Stimulated activated CD4-positive, alpha-beta T cell treated with anti-CD3 and anti-CD28 coated beads, TNF-alpha, amount 100 ng/mL, for 1 hour (primary cell): ENCODE measurements around the gene USP8.
"Not testable (repeated sequence)": the region's sequence is repeated elsewhere in the genome, so short reads cannot be mapped to it uniquely, and the experiment has no call there.

Experiments
- DNase-seq, 3 donors: peaks; one replicate each; pipeline ENCODE4 v3.0.0-alpha.2; 2020; ENCODE audit warnings: low read depth in 3 of 3, low spot score in 1 of 3

The USP8 gene

DNA sequence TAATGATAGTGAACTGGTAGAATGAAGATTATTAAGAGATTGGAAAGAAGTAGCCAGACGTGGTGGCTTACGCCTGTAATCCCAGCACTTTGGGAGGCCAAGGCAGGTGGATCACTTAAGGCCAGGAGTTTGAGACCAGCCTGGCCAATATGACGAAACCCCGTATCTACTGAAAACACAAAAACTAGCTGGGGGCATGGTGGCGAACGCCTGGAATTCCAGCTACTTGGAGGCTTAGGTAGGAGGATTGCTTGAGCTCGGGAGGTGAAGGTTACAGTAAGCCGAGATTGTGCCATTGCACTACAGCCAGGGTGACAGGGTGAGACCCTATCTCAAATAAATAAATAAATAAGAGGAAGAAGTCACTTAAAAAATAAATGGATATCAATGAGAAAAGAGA lies 14.0 kb downstream of the USP8 start:
- no peak for DNase-seq

DNA sequence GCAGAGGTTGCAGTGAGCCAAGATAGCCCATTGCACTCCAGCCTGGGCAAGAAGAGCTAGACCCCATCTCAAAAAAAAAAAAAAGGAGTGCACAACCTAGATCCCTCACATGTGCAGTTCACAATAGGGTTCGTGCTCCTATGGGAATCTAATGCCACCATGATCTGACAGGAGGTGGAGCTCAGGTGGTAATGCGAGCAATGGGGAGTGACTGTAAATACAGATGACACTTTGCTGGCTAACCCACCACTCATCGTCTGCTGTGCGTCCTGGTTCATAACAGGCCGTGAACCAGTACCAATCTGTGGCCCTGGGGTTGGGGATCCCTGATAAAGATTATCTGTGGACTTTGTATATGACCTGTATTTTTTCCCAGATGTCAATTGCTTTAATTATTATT lies 16.7 kb downstream of the USP8 start:
- no peak for DNase-seq

DNA sequence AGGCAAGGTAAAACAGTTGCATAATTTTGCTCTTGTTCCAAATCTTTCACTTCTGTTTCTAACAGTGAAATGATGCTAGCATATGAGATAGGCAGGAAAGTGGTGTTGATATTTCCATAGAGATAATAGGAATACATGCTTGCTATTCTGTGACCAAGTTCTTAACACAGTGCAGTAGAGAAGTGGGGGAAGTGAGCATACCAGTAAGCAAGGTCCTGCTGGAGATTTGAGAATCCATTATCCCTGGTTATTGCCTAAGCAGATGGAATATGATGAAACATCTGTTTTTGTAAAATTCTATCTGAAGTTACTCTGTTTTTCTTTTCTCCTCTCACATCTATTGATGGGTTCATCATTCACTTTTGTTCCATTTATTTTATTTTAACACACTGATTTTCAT lies 28.7 kb downstream of the USP8 start:
- DNase-seq = no peak

DNA sequence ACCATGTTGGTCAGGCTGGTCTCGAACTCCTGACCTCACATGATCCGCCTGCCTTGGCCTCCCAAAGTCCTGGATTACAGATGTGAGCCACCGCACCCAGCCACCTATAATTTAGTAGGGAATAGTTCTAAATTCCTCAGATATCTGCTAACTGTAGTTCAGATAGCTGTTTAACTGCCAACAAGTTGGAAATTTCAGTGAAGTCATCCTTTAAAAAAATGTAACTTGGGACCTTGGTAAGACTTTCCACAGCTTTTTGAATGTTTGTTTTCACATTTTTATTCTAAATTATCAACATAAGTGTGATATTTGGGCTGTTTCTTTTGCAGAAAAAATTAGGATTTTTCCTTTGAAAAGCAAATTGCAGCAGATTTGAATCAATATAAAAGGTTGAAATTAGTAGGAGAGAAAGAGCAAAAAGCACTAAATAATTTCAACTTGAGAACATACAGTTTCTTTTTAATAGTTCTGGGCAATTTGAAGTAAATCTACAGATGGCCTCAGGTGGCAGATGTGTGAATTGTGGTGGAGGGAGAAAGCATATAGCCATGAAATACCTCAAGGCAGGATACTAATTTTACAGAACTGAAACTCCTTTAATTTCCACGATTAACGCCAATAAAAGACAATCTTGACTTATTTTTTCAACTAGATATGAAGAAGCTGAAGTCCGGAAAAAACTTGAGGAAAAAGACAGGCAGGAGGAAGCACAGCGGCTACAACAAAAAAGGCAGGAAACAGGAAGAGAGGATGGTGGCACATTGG lies 34.3 kb downstream of the USP8 start:
- no peak for DNase-seq

DNA sequence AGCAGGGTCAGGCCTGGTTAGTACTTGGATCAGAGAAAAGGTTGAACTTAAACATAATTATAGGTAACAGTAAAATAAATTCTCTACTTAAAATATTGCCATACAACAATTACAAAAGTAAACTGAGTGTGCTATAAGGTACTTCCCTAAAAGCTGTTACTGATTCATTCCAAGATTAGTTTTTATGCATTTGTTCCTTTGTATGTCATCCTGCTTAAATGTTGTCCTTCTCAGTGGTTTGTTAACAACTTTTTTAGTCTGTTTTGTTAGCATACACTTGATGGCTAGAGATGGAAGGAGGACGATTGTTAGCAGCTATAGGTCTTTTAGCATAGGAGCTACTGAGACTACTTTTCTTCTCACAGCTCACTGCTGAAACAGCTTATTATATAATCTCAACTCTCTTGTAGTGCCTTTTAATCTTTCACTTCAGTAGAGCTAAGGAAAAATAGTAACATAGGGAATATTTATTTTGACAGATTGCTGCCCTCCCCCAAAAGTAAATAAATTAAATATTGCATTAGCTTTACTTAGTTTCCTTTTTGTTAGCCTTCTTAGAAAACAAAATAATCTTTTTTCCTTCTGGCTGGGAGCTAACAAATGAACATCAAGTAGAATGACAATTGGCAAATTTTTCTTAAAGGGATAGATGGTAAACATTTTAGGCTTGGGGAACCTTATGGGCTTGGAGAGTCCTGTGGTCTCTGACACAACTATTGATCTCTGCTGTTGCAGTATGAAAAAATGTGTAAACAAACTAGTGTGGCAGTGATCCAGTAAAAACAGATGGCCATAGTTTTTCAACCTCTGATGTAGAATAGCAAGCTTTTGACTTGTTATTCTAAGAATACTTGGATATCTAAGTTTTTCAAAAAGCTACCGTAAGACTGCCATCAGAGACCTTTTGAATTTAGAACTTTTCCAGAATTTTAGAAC lies 39.5 kb downstream of the USP8 start:
- no peak for DNase-seq

DNA sequence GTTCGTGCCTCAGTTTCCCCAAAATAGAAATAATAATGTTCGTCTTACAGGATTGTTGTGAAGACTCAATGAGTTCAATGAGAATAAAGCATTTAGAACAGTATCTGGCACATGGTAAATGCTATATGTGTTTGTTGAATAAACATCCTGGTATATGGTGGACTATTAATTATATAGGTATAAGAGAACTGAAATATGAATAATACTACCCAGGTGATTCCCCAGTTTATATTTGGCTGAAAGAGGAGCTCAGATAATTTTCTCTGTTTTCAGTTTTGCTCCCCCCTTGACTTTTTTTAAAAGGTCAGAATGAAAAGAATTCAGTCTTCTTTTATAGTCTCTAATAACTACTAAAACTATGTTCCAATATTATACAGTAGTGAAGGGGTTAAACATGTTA lies 46.9 kb downstream of the USP8 start:
- no peak for DNase-seq

DNA sequence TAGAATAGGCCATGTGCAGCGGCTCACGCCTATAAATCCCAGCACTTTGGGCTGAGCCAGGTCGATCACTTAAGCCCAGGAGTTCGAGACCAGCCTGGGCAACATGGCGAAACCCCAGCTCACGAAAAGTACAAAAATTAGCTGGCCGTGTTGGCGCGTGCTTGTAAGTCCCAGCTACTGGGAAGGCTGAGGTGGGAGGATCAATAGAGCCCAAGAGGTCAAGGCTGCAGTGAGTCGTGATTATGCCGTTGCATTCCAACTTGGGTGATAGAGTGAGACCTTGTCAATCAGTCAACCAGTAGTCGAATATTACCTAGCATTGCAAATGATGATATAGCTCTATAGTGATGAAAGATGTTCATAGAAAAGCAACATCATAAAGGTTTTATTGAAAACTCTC lies 51.9 kb downstream of the USP8 start:
- DNase-seq = no peak

DNA sequence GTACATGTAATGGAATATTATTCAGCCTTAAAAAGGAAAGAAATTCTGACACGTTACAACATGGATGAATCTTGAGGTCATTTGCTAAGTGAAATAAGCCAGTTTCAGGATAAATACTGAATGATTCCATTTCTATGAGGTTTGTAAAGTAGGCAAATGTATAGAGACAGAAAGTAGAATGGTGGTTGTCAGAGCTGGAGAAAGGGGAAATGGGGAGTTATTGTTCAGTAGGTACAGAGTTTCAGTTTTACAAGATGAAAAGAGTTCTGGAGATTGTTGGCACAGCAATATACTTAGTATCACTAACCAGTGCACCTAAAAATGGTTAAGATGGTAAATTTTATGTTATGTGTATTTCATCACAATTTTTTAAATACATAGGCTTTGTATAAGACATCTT lies 60.6 kb downstream of the USP8 start:
- DNase-seq = no peak

DNA sequence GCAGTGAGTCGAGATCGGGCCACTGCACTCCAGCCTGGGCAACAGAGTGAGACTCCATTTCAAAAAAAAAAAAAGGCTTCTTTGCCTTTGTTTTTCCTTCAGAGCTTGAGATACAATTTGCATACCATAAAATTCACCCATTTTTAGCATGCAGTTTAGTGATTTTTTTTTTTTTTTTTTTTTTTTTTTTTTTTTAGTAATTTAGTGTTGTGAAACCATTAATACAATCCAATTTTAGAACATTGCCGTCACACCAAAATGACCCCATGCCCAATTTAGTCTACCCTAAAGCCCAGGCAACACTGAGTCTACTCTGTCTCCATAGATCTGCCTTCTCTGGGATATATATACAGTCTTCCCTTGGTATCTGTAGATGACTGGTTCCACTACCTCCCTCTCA lies 61.2 kb downstream of the USP8 start:
- DNase-seq = no peak

DNA sequence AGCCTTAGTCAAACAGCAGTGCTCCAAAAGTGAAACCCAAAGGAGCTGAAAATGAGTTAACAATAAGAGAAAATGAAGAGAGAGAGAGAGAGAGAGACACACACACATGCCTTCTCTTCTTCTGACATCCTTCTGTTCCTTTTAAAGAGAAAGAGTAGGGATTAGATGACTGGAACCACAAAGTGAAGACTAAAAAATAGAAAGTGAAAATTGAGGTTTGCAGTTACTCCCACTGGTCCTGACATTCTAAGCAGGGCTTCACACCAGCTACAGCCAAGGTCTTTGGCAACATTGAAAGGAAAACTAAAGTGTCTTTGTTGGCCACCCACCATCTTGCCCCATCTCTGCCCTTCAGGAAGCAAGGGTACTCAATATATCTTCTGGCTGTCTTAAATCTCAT lies 63.1 kb downstream of the USP8 start:
- DNase-seq = no peak

DNA sequence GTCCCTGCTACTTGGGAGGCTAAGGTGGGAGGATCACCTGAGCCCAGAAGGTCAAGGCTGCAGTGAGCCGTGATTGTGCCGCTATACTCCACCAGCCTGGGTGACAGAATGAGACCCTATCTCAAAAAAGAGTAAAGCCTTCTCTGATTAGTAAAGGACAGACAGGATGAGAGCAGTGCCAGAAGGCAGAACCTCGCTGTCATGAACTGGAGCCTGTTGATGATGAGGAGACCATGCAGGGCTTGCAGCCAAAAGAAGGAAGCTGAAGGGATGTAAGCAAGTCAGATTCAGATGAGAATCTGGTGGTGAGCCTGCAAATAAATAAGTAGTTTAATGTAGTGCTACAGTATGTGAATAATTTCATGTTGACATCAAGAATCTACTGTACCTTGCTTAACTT lies 69.4 kb downstream of the USP8 start:
- no peak for DNase-seq

DNA sequence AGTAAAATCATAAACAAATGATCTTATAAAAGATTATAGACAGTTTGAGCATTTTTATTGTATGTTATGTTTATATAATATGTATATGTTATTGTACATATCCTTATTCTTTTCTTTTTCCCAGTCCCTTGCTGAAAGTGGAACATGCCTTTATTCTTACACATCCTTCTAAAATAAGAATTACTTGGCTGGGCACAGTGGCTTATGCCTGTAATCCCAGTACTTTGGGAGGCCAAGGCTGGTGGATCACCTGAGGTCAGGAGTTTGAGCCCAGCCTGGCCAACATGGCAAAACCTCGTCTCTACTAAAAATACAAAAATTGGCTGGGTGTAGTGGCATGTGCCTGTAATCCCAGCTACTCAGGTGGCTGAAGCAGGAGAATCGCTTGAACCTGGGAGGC lies 70.3 kb downstream of the USP8 start:
- DNase-seq = not testable (repeated sequence)

DNA sequence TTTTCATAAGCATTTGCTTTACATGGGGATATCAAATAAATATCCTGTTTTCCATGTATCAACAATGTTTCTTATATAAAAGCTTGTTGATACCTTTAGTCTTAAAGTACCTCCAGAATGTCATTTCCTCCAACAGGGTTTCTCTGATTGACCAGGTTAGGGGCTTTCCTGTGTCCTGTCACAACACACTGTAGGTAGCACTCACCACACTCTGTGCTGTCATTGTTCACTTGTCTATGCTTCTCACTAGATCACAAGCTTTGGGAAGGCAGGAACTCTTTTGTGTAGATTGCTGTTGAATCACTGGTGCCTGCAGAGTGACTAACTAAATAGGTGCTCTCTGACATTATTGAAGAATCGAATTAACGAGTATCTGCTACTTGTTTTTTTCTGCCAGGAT lies 72.5 kb downstream of the USP8 start:
- DNase-seq = no peak

DNA sequence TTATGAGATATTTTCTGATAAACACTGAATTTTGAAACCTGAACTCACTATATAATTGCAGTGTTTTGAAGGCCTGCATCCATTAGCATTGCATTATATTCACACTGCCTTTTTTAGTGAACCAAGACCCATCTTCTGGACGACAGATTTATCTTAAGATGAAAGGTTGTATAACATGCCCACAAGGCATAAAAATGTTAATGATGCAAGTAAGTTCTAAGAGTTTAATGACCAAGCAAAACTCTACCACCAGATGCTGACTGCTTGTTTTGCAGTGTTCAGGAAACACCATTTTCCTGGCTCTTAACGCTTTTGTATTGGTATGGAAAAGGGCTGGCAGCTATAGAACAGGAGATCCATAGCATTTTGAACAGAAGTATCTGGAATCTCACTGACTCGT lies 76.1 kb downstream of the USP8 start:
- no peak for DNase-seq

DNA sequence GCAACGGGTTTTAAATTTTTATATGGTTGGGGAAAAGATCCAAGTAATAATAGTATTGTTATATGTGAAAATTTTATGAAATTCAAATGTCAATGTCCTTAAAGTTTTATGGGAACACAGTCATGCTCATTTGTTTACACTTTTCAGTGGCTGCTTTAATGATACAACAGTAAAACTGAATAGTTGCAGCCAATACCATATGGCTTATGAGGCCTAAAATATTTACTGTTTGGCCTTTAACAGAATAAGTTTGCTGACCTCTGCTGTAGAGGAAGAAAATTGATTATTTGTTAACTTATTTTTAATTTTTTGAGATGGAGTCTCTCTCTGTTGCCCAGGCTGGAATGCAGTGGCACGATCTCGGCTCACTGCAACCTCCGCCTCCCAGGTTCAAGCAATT lies 77.6 kb downstream of the USP8 start:
- no peak for DNase-seq

DNA sequence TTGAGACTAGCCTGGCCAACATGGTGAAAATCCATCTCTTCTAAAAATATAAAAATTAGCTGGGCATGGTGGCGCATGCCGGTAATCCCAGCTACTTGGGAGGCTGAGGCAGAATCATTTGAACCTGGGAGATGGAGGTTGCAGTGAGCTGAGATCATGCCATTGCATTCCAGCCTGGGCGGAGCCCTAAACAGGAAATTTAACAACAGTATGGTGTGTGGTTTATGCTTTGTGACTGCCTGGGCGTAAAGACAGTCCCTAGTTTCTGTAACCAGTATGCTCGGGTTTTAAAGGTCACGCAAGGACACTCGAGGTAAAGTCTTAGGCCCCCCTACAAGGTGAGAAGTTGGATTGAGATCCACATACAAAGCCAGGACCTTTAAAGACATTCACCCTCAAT lies 78.9 kb downstream of the USP8 start:
- DNase-seq = no peak

DNA sequence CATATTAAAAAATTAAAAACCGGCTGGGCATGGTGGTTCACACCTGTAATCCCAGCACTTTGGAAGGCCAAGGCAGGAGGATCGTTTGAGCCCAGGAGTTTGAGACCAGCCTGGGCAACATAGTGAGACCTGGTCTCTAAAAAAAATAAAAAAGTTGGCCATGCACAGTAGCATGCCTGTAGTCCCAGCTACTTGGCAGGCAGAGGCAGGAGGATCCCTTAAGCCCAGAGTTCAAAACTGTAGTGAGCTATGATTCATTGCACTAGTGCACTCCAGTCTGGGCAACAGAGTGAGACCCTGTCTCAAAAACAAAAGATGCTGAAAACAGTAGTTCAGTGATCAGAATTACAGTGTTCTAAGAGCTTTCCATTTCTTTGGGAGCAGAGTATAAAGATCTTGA lies 81.5 kb downstream of the USP8 start:
- DNase-seq = not testable (repeated sequence)

DNA sequence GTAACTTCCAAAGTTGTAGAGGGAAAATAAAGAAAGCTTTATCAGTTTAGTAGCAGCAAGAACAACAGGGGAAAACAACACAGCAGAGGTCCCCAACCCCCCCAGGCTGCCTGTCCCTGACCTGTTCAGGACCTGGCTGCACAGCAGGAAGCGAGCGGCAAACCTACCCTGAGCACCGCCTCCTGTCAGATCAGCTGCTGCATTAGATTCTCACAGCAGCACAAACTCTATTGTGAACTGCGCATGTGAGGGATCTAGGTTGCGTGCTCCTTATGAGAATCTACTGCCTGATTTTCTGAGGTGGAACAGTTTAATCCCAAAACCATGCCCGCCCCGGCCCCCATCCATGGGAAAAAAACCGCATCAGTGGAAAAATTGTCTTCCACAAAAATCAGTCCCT lies 81.9 kb downstream of the USP8 start:
- no peak for DNase-seq

DNA sequence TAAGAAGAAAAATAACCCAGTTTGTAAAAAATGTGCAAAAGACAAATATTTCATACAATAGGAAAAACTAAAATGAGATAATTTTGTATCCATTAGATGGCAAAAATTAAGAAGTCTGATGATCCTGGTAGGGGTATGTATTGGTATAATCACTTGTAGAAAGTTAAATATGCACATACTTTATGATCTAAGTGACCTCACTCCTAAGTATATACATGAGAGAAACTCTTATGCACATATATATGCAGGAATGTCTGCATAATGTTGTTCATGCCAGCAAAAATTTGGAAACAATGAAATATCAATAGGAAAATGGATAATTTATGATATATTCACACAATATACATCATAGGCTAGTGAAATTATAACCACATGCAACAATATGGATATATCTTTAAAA lies 88.8 kb downstream of the USP8 start:
- DNase-seq = no peak

DNA sequence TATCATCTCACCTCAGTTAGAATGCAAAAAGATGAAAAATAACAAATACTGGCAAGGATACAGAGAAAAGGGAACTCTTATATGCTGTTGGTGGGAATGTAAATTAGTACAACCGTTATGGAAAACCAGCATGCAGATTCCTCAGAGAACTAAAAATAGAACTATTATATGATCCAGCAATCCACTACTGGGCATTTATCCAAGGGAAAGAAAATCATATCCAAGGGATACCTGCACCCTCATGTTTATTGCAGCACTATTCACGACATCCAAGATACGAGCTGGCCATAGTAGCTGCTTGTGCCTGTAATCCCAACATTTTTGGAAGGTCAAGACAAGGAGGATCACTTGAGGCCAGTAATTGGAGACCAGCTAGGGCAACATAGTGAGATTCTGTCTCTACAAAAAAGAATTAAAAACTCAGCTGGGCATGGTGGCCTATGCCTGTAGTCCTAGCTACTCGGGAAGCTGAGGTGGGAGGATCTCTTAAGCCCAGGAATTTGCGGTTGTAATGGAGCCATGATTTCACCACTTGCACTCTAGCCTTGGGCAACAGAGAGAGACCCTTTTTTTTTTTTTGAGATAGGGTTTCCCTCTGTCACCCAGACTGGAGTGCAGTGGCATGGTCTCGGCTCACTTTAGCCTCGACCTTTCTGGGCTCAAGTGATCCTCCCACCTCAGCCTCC lies 95.7 kb downstream of the USP8 start:
- no peak for DNase-seq

DNA sequence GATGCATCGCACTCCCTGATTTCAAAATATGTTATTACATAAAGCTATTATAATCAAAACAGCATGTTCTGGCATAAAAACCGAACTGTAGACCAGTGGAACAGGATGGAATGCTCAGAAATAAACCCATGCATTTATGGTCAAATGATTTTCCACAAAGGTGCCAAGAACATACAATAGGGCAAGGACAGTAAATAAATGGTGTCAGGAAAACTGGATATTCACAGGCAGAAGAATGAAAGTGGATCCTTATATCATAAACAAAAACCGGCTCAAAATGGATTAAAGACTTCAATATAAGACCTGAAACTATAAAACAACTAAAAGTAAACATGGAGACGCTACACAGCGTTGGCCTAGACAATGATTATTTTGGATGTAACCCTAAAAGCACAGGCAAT lies 99.6 kb downstream of the USP8 start:
- DNase-seq = no peak

DNA sequence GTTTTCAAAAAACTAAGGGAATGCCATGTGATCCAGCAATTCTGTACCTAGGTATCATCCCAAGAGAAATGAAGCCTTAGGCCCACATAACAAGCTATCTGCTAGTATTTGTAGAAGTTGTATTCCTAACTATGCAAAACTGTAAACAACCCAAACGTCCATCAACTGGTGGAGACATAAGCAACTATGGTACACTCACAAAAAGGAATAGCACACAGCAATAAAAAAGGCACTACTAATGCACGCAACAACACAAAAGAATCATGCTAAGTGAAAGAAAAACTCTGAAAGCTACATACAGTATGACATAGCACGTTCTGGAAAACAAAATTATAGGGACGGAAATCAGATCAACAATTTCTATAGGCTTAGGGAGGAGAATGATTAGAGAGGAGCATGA lies 107.0 kb downstream of the USP8 start:
- no peak for DNase-seq
